Liver (tissue), 3 donors: ENCODE measurements around the gene USP17L11.
"Not testable (repeated sequence)": the region's sequence is repeated elsewhere in the genome, so short reads cannot be mapped to it uniquely, and the experiment has no call there.

Source experiments
- EGR1 ChIP-seq, 2 donors: IDR thresholded peaks; 2 replicates each; pipeline ENCODE4 v1.6.1; 2016 to 2018; ENCODE audit warnings: antibody characterized with exemption in 2 of 2, low read depth in 2 of 2
- FOXA1 ChIP-seq: IDR thresholded peaks from 2 replicates; pipeline ENCODE4 v1.6.1; 2016; ENCODE audit warnings: antibody characterized with exemption
- FOXA2 ChIP-seq: IDR thresholded peaks from 2 replicates; pipeline ENCODE4 v1.6.1; 2016; ENCODE audit warnings: antibody characterized with exemption
- GABPA ChIP-seq, 2 donors: IDR thresholded peaks in 1 of 2; conservative IDR thresholded peaks in 1 of 2; 2 replicates each; pipeline ENCODE4 v1.6.1; 2016; ENCODE audit warnings: antibody characterized with exemption in 2 of 2, mild to moderate bottlenecking in 1 of 2, moderate library complexity in 1 of 2
- JUND ChIP-seq, 2 donors: IDR thresholded peaks; 2 replicates each; pipeline ENCODE4 v1.6.1; 2016; ENCODE audit warnings: antibody characterized with exemption in 2 of 2
- RAD21 ChIP-seq, 2 donors: IDR thresholded peaks; 2 replicates each; pipeline ENCODE4 v1.6.1; 2016; ENCODE audit warnings: antibody characterized with exemption in 2 of 2, mild to moderate bottlenecking in 2 of 2
- RXRA ChIP-seq, 2 donors: IDR thresholded peaks; 2 replicates each; pipeline ENCODE4 v1.6.1; 2017 to 2018; ENCODE audit warnings: antibody characterized with exemption in 2 of 2, mild to moderate bottlenecking in 1 of 2
- SP1 ChIP-seq: IDR thresholded peaks from 2 replicates; pipeline ENCODE4 v1.6.1; 2018; ENCODE audit warnings: antibody characterized with exemption, mild to moderate bottlenecking
- TAF1 ChIP-seq: conservative IDR thresholded peaks from 2 replicates; pipeline ENCODE4 v1.6.1; 2016; ENCODE audit warnings: antibody characterized with exemption, mild to moderate bottlenecking
- YY1 ChIP-seq: IDR thresholded peaks from 2 replicates; pipeline ENCODE4 v1.6.1; 2016; ENCODE audit warnings: antibody characterized with exemption, mild to moderate bottlenecking
- TF ChIP-seq, protein P1 (sequence below): fragments of 150-350 bp; IDR thresholded peaks from 2 replicates; pipeline ENCODE4 v1.5.1; 2017; ENCODE audit warnings: improper control_type of control experiment, low read depth, low read length; ENCODE audit not compliant: missing input control
- TF ChIP-seq, protein P2 (sequence below): IDR thresholded peaks from 2 replicates; pipeline ENCODE4 v1.6.1; 2016; ENCODE audit warnings: antibody characterized with exemption
- TF ChIP-seq, protein P3 (sequence below): IDR thresholded peaks from 2 replicates; pipeline ENCODE4 v1.6.1; 2016; ENCODE audit warnings: antibody characterized with exemption, mild to moderate bottlenecking
- TF ChIP-seq, protein P4 (sequence below): IDR thresholded peaks from 2 replicates; pipeline ENCODE4 v1.6.1; 2016; ENCODE audit warnings: antibody characterized with exemption
- donor health status: healthy.
- donor health status: healthy.

DNA sequence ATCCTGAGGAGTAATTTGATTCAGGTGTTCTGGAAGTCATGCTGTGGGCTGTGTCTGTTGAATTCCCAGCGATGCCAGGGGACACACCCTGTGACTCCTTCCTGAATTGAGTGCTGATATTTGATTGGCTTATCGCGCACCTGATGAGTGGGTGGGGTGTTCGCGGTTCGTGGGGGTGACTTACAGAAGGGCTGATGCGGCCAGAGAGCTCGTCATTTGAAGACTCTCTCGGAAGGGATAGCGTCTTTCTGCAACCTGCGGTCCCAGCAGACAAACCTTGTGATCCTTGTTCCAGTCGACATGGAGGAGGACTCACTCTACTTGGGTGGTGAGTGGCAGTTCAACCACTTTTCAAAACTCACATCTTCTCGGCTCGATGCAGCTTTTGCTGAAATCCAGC, 9.4 kb downstream of the USP17L11 start, which contains the start of gene USP17L13:
- not testable (repeated sequence) for TF ChIP-seq SP1; GABPA (IDR thresholded peaks at IDR 0.05 in 1 of 2, conservative IDR thresholded peaks at IDR 0.05 in 1 of 2); JUND (IDR thresholded peaks at IDR 0.05); YY1; TAF1; RAD21 (IDR thresholded peaks at IDR 0.05); FOXA2; FOXA1; EGR1 (IDR thresholded peaks at IDR 0.05; ENCODE audit: low read depth in 2 of 2); RXRA (IDR thresholded peaks at IDR 0.05)
- TF ChIP-seq, protein P1, sequence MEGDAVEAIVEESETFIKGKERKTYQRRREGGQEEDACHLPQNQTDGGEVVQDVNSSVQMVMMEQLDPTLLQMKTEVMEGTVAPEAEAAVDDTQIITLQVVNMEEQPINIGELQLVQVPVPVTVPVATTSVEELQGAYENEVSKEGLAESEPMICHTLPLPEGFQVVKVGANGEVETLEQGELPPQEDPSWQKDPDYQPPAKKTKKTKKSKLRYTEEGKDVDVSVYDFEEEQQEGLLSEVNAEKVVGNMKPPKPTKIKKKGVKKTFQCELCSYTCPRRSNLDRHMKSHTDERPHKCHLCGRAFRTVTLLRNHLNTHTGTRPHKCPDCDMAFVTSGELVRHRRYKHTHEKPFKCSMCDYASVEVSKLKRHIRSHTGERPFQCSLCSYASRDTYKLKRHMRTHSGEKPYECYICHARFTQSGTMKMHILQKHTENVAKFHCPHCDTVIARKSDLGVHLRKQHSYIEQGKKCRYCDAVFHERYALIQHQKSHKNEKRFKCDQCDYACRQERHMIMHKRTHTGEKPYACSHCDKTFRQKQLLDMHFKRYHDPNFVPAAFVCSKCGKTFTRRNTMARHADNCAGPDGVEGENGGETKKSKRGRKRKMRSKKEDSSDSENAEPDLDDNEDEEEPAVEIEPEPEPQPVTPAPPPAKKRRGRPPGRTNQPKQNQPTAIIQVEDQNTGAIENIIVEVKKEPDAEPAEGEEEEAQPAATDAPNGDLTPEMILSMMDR, result not testable (repeated sequence)
- TF ChIP-seq, protein P2, sequence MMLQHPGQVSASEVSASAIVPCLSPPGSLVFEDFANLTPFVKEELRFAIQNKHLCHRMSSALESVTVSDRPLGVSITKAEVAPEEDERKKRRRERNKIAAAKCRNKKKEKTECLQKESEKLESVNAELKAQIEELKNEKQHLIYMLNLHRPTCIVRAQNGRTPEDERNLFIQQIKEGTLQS, result not testable (repeated sequence)
- TF ChIP-seq, protein P3, sequence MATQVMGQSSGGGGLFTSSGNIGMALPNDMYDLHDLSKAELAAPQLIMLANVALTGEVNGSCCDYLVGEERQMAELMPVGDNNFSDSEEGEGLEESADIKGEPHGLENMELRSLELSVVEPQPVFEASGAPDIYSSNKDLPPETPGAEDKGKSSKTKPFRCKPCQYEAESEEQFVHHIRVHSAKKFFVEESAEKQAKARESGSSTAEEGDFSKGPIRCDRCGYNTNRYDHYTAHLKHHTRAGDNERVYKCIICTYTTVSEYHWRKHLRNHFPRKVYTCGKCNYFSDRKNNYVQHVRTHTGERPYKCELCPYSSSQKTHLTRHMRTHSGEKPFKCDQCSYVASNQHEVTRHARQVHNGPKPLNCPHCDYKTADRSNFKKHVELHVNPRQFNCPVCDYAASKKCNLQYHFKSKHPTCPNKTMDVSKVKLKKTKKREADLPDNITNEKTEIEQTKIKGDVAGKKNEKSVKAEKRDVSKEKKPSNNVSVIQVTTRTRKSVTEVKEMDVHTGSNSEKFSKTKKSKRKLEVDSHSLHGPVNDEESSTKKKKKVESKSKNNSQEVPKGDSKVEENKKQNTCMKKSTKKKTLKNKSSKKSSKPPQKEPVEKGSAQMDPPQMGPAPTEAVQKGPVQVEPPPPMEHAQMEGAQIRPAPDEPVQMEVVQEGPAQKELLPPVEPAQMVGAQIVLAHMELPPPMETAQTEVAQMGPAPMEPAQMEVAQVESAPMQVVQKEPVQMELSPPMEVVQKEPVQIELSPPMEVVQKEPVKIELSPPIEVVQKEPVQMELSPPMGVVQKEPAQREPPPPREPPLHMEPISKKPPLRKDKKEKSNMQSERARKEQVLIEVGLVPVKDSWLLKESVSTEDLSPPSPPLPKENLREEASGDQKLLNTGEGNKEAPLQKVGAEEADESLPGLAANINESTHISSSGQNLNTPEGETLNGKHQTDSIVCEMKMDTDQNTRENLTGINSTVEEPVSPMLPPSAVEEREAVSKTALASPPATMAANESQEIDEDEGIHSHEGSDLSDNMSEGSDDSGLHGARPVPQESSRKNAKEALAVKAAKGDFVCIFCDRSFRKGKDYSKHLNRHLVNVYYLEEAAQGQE, result not testable (repeated sequence)
- TF ChIP-seq, protein P4, sequence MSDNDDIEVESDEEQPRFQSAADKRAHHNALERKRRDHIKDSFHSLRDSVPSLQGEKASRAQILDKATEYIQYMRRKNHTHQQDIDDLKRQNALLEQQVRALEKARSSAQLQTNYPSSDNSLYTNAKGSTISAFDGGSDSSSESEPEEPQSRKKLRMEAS, result not testable (repeated sequence)
